ENCODE data around the gene KDM4C.
A peak's percentile ranks its signal among the peaks of the same experiment; 100 is the strongest.
"Not testable (repeated sequence)": the region's sequence is repeated elsewhere in the genome, so short reads cannot be mapped to it uniquely, and the experiment has no call there.

The KDM4C gene

GRCh38 chr9:6987381-6987780 is 229.6 kb downstream of the KDM4C start:
- DNase-seq: no peak
- in situ Hi-C loops (cut with MboI; ENCODE audit: low pct_unique_long_range_greater_than_20kb, low sequenced_read_pairs): no loop called here

- in situ Hi-C loops (cut with MboI; ENCODE audit: low pct_unique_long_range_greater_than_20kb, low sequenced_read_pairs): no loop called here
- no peak for DNase-seq
Observed at GRCh38 chr9:6991418-6991817, 233.6 kb downstream of the KDM4C start.

GRCh38 chr9:6996061-6996854 is 238.5 kb downstream of the KDM4C start:
- in situ Hi-C loops (cut with MboI; ENCODE audit: low pct_unique_long_range_greater_than_20kb, low sequenced_read_pairs): no loop called here
- no peak for DNase-seq

- in situ Hi-C loops (cut with MboI; ENCODE audit: low pct_unique_long_range_greater_than_20kb, low sequenced_read_pairs): no loop called here
- DNase-seq: no peak
Observed at GRCh38 chr9:6997330-6997729, 239.6 kb downstream of the KDM4C start.

GRCh38 chr9:6999794-7000193 is 242.0 kb downstream of the KDM4C start:
- in situ Hi-C loops (cut with MboI; ENCODE audit: low pct_unique_long_range_greater_than_20kb, low sequenced_read_pairs): no loop called here

GRCh38 chr9:7001571-7001970 is 243.8 kb downstream of the KDM4C start:
- in situ Hi-C loops (cut with MboI; ENCODE audit: low pct_unique_long_range_greater_than_20kb, low sequenced_read_pairs): no loop called here
- DNase-seq: no peak

More at GRCh38 chr9:6999794-7000193, 242.0 kb downstream of the KDM4C start:
- no peak for DNase-seq

- DNase-seq: no peak
- in situ Hi-C loops (cut with MboI; ENCODE audit: low pct_unique_long_range_greater_than_20kb, low sequenced_read_pairs): no loop called here
Observed at GRCh38 chr9:7003861-7004260, 246.1 kb downstream of the KDM4C start.

- no peak for DNase-seq
- in situ Hi-C loops (cut with MboI; ENCODE audit: low pct_unique_long_range_greater_than_20kb, low sequenced_read_pairs): no loop called here
Observed at GRCh38 chr9:7006417-7006816, 248.6 kb downstream of the KDM4C start.

GRCh38 chr9:7008411-7008810 is 250.6 kb downstream of the KDM4C start:
- in situ Hi-C loops (cut with MboI; ENCODE audit: low pct_unique_long_range_greater_than_20kb, low sequenced_read_pairs): no loop called here
- no peak for DNase-seq

- peak; percentile 6 for DNase-seq
- in situ Hi-C loops (cut with MboI; ENCODE audit: low pct_unique_long_range_greater_than_20kb, low sequenced_read_pairs): no loop called here
Observed at GRCh38 chr9:7009065-7009464, 251.3 kb downstream of the KDM4C start.

- DNase-seq: peak; percentile 86
- in situ Hi-C loops (cut with MboI; ENCODE audit: low pct_unique_long_range_greater_than_20kb, low sequenced_read_pairs): no loop called here
Observed at GRCh38 chr9:7011395-7012067, 253.8 kb downstream of the KDM4C start.

GRCh38 chr9:7027996-7028395 is 270.2 kb downstream of the KDM4C start:
- in situ Hi-C loops (cut with MboI; ENCODE audit: low pct_unique_long_range_greater_than_20kb, low sequenced_read_pairs): no loop called here
- no peak for DNase-seq

- DNase-seq: no peak
- in situ Hi-C loops (cut with MboI; ENCODE audit: low pct_unique_long_range_greater_than_20kb, low sequenced_read_pairs): no loop called here
Observed at GRCh38 chr9:7028591-7028990, 270.8 kb downstream of the KDM4C start.

GRCh38 chr9:7030943-7031342 is 273.2 kb downstream of the KDM4C start:
- DNase-seq; in situ Hi-C loops (cut with MboI; ENCODE audit: low pct_unique_long_range_greater_than_20kb, low sequenced_read_pairs): not testable (repeated sequence)

GRCh38 chr9:7033076-7034045 is 275.6 kb downstream of the KDM4C start:
- no peak for DNase-seq
- in situ Hi-C loops (cut with MboI; ENCODE audit: low pct_unique_long_range_greater_than_20kb, low sequenced_read_pairs): no loop called here

GRCh38 chr9:7037176-7037575 is 279.4 kb downstream of the KDM4C start:
- in situ Hi-C loops (cut with MboI; ENCODE audit: low pct_unique_long_range_greater_than_20kb, low sequenced_read_pairs): no loop called here

GRCh38 chr9:7042124-7042523 is 284.4 kb downstream of the KDM4C start:
- DNase-seq: no peak

More at GRCh38 chr9:7037176-7037575, 279.4 kb downstream of the KDM4C start:
- no peak for DNase-seq

GRCh38 chr9:7045361-7045760 is 287.6 kb downstream of the KDM4C start:
- in situ Hi-C loops (cut with MboI; ENCODE audit: low pct_unique_long_range_greater_than_20kb, low sequenced_read_pairs): no loop called here
- DNase-seq: no peak

More at GRCh38 chr9:7042124-7042523, 284.4 kb downstream of the KDM4C start:
- in situ Hi-C loops (cut with MboI; ENCODE audit: low pct_unique_long_range_greater_than_20kb, low sequenced_read_pairs): no loop called here

- in situ Hi-C loops (cut with MboI; ENCODE audit: low pct_unique_long_range_greater_than_20kb, low sequenced_read_pairs): no loop called here
Observed at GRCh38 chr9:7051711-7052110, 293.9 kb downstream of the KDM4C start.

More at GRCh38 chr9:7051711-7052110, 293.9 kb downstream of the KDM4C start:
- no peak for DNase-seq
